Body of pancreas (tissue), 4 donors: ENCODE data around the gene EID2B.

Experiments used
- POLR2A ChIP-seq, 3 donors: fragments of 450-650 bp; IDR thresholded peaks; one replicate each; pipeline ENCODE4 v1.6.1; 2016; ENCODE audit warnings: antibody characterized with exemption in 3 of 3, mild to moderate bottlenecking in 2 of 3
- TF ChIP-seq, protein P1 (sequence below), 7 experiments: fragments of 450-650 bp in 4 of 7; fragments of 200-600 bp in 3 of 7; sonication (generic) in 3 of 7; IDR thresholded peaks; one replicate each; pipeline ENCODE4 v1.5.1; 2016 to 2019; ENCODE audit warnings: antibody characterized with exemption in 7 of 7

- TF ChIP-seq, protein P1, sequence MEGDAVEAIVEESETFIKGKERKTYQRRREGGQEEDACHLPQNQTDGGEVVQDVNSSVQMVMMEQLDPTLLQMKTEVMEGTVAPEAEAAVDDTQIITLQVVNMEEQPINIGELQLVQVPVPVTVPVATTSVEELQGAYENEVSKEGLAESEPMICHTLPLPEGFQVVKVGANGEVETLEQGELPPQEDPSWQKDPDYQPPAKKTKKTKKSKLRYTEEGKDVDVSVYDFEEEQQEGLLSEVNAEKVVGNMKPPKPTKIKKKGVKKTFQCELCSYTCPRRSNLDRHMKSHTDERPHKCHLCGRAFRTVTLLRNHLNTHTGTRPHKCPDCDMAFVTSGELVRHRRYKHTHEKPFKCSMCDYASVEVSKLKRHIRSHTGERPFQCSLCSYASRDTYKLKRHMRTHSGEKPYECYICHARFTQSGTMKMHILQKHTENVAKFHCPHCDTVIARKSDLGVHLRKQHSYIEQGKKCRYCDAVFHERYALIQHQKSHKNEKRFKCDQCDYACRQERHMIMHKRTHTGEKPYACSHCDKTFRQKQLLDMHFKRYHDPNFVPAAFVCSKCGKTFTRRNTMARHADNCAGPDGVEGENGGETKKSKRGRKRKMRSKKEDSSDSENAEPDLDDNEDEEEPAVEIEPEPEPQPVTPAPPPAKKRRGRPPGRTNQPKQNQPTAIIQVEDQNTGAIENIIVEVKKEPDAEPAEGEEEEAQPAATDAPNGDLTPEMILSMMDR (IDR thresholded peaks at IDR 0.05) = no peak
- TF ChIP-seq POLR2A (IDR thresholded peaks at IDR 0.05) = no peak
Observed at GRCh38 chr19:39506944-39507714, 25.5 kb downstream of the EID2B start.
